BE2C (cell line): Measurements from ENCODE around the gene TMEM190. TPM values are rescaled to one million over a fixed set of nuclear protein-coding genes. Genes with fewer than 3 reads are reported as not detected.
"Not testable (repeated sequence)": the region's sequence is repeated elsewhere in the genome, so short reads cannot be mapped to it uniquely, and the experiment has no call there.

Source experiments
- DNase-seq: peaks from one replicate; pipeline ENCODE4 v3.0.0-alpha.2; 2020
- H3K27me3 ChIP-seq: fragments of 250-450 bp; sonication (Bioruptor Pico); 2 replicates; pipeline ENCODE4 v1.5.1; 2020; ENCODE audit warnings: mild to moderate bottlenecking
- H3K36me3 ChIP-seq: fragments of 250-450 bp; sonication (Bioruptor Pico); 2 replicates; pipeline ENCODE4 v1.5.1; 2020; ENCODE audit warnings: mild to moderate bottlenecking
- H3K4me1 ChIP-seq: fragments of 250-450 bp; sonication (Bioruptor Pico); 2 replicates; pipeline ENCODE4 v1.5.1; 2020
- H3K4me3 ChIP-seq: 2 replicates; pipeline ENCODE4 v1.5.1; 2011; ENCODE audit warnings: low read depth, low read length
- H3K9me3 ChIP-seq: fragments of 250-450 bp; sonication (Bioruptor Pico); 2 replicates; pipeline ENCODE4 v1.5.1; 2020
- polyA plus RNA-seq: library from polyadenylated mRNA; unstranded; fragments of >200 nt; gene quantifications from one replicate; pipeline ENCODE4 v1.2.1, GENCODE V29; 2012; ENCODE audit warnings: low read depth, missing spikeins; ENCODE audit not compliant: insufficient read length, insufficient read depth
- TF ChIP-seq, protein P1 (sequence below): IDR thresholded peaks from 2 replicates; pipeline ENCODE4 v1.5.1; 2012; ENCODE audit warnings: mild to moderate bottlenecking, low read depth, low read length

The TMEM190 gene
- polyA plus RNA-seq = not detected

DNA sequence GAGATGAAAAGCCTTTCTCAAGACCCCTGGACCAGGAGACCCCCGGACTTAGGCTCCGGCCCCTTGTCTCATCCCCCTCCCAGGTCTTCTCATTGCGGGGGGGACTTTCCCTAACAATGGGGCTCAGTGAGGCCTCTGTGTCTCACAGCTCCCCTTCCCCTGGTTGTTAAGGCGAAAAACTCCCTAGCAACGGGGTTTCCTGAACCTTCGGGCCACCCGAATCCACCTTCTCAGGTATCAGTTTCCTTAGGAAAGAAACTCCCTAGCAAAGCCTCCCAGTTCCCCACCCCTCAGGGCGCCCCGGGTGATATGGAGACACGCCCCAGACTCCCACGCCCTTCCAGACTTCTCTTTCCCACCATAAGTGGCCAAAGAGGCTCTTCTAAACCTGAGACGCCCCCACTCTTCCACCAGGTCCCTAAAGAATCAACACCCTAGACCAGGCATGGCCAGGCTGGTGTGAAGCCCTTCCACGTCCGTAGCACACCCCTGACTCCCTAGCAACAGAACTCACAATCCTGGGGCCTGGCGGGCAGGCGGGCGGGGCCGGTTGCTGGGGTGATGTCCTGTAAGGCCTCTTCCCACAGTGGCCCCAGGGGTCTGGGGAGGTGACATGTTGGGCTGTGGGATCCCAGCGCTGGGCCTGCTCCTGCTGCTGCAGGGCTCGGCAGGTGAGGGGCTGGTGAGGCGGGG, at the start of gene TMEM190:
TMEM190 (plus strand) TSS at position 586 of the 693 bp plus-strand sequence; CDS start at position 614, 28 bp downstream.
- Histone ChIP-seq H3K36me3 (no peaks in the 10 kb centered on the region), H3K9me3 (no peaks in the 10 kb centered on the region), H3K4me1 (peaks cover 14% of the 10 kb centered on the region), H3K4me3 (peak within 1 kb of the TSS; percentile 14), H3K27me3 (no peaks in the 10 kb centered on the region)
- DNase-seq = no peak
- TF ChIP-seq, protein P1, sequence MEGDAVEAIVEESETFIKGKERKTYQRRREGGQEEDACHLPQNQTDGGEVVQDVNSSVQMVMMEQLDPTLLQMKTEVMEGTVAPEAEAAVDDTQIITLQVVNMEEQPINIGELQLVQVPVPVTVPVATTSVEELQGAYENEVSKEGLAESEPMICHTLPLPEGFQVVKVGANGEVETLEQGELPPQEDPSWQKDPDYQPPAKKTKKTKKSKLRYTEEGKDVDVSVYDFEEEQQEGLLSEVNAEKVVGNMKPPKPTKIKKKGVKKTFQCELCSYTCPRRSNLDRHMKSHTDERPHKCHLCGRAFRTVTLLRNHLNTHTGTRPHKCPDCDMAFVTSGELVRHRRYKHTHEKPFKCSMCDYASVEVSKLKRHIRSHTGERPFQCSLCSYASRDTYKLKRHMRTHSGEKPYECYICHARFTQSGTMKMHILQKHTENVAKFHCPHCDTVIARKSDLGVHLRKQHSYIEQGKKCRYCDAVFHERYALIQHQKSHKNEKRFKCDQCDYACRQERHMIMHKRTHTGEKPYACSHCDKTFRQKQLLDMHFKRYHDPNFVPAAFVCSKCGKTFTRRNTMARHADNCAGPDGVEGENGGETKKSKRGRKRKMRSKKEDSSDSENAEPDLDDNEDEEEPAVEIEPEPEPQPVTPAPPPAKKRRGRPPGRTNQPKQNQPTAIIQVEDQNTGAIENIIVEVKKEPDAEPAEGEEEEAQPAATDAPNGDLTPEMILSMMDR = no peak

DNA sequence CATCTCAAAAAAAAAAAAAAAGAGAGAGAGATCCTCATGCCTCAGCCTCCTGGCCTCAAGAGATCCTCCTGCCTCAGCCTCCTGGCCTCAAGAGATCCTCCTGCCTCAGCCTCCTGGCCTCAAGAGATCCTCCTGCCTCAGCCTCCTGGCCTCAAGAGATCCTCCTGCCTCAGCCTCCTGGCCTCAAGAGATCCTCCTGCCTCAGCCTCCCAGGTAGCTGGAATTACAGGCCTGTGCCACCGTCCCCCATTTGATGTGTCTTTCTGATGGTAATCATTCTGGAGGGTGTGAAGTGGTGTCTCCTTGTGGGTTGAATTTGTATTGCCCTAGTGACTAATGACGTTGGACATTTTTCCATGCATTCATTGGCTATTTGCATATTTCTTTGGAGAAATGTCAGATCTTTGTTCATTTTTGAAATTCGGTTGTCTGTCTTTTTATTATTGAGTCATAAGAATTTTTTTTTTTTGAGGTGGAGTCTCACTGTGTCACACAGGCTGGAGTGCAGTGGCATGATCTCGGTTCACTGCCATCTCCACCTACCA, 47.8 kb upstream of the TMEM190 start:
- H3K27me3 ChIP-seq, H3K4me1 ChIP-seq, DNase-seq, H3K36me3 ChIP-seq, H3K4me3 ChIP-seq, H3K9me3 ChIP-seq: not testable (repeated sequence)

DNA sequence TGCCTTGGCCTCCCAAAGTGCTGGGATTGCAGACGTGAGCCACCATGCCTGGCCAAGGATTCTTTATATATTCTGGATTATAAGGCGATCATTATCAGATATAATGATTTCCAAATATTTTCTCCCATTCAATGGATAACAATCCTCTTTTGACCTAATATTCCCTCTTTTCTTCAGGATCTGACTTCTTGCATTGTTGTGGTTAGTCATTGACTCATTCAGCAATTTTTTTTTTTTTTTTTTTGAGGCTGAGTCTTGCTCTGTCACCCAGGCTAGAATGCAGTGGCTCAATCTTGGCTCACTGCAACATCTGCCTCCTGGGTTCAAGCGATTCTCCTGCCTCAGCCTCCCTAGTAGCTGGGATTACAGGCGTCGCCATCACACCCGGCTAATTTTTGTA, 46.8 kb upstream of the TMEM190 start:
- not testable (repeated sequence) for H3K4me1 ChIP-seq, H3K4me3 ChIP-seq, DNase-seq, H3K27me3 ChIP-seq, H3K9me3 ChIP-seq, H3K36me3 ChIP-seq

DNA sequence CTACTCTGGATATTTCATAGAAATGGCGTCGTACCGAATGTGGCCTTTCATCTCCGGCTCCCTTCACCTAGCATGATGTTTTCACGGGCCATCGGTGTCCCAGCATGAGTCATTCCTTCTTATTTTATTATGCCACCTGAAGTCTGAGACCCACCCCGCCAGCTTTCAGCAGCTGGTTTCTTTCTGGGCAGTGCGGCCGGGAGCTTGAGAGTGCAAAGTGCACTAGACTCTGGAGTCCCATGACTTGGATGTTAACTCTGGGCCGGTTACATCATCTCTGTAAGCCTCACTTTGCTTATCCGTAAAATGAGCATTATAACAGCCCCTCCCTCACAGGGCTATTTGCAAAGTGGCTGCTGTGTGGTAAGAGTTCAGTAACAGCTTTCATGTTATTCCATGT, 42.8 kb upstream of the TMEM190 start:
- Histone ChIP-seq H3K27me3 (no peaks in the 10 kb centered on the region), H3K4me1 (no peaks in the 10 kb centered on the region), H3K9me3 (no peaks in the 10 kb centered on the region), H3K36me3 (no peaks in the 10 kb centered on the region), H3K4me3 (no peak overlapping the region)
- TF ChIP-seq, protein P1 = no peak
- no peak for DNase-seq

DNA sequence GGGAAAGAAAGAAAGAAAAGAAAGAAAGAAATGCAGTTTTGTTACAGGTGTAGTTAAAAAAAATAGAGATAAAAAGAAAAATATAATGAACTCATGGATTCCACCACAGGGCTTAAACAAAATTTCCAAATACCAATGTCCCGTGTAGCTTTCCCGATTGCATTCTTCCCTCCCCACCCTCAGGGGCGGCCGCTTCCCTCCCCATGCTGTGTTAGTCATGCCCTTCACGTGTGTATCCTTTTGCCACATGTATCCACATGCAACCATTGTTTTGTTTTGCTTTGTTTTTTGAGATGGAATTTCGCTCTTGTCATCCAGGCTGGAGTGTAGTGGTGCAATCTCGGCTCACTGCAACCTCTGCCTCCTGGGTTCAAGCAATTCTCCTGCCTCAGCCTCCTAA, 40.5 kb upstream of the TMEM190 start:
- no peak for DNase-seq
- H3K4me3 ChIP-seq = no peak overlapping the region

DNA sequence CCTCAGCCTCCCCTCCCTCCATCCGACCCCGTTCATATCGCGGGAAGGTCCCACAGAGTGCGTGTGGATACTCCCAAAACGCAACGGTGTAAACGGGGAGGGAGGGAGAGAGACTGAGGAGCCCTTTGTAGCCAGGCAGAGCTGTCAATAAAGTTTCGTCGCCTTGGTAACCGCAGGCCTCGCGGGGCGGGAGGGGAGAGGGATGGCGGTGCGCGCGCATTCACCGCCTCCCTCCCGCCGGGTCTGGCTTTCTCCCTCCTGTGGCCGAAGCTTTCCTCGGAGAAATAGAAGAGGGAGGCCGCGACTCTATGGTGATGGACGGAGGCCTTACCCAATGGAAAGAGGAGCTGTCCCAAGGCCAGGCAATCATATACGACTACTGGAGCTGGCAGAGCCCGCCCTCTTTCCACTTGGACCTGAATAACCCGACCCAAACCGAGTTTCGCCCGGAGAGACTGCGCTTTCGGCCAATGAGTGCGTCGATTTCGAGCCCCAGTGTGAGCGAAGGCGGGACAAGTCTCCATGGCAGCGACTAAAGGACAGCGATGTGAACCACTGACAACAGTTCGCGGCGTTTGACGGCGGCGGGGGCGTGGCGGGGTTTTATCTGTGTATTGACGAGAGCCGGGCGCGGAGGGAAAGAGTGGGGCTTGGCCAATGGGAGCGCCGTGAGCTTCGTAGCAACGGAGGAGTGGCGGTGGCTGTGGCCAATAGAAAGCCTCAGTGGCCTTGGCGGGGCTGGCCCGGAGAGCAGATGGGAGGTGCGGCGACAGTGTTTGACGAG, 37.3 kb upstream of the TMEM190 start, which contains the start of gene KMT5C:
KMT5C (plus strand) TSS at position 772 of the 784 bp plus-strand sequence. CDS start 2,061 bp downstream, outside the sequence.
- DNase-seq = peak; percentile 100
- TF ChIP-seq, protein P1 = peak; percentile 26
- H3K4me1 ChIP-seq = no peaks in the 10 kb centered on the region; the same call in 1 of the 2 replicates

More for the DNA sequence above, 40.5 kb upstream of the TMEM190 start:
- no peaks in the 10 kb centered on the region for H3K36me3 ChIP-seq
- no peaks in the 10 kb centered on the region for H3K4me1 ChIP-seq
- no peaks in the 10 kb centered on the region for H3K9me3 ChIP-seq
- no peaks in the 10 kb centered on the region for H3K27me3 ChIP-seq
- TF ChIP-seq, protein P1 = no peak

More for the DNA sequence above, 37.3 kb upstream of the TMEM190 start, which contains the start of gene KMT5C:
- Histone ChIP-seq H3K9me3 (no peaks in the 10 kb centered on the region), H3K36me3 (peaks cover 9% of the 10 kb centered on the region; the same call in 1 of the 2 replicates), H3K27me3 (no peaks in the 10 kb centered on the region), H3K4me3 (peak within 1 kb of the TSS; percentile 77)
